HG03108 (cell line): ENCODE data around the gene CPNE9.
A peak's percentile ranks its signal among the peaks of the same experiment; 100 is the strongest.
"Not testable (repeated sequence)": the region's sequence is repeated elsewhere in the genome, so short reads cannot be mapped to it uniquely, and the experiment has no call there.

Experiments
- ATAC-seq: cut with Tn5 transposase; IDR thresholded peaks from one replicate; pipeline ENCODE4 v1.9.1; 2021; ENCODE audit warnings: moderate library complexity; ENCODE audit not compliant: unreplicated experiment

Gene CPNE9

GRCh38 chr3:9745521-9745920, 41.9 kb downstream of the CPNE9 start:
- no peak for ATAC-seq

DNA sequence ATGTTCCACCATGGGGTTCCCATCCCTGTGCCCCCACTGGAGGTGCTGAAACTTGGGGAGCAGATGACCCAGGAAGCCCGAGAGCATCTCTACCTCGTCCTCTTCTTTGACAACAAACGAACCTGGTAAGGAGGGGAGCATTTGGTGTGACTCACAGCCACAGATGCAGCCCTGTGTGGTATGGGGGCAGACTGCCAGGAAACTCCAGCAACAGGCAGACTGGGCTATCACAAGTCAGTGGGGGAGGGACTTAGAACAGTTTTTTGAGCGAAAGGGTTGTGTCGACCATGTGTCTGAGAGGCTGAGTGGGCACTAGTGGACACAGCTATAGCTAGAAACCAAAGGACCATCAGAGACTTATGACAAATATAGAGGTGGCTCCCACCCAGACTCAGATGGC, 42.7 kb downstream of the CPNE9 start:
- no peak for ATAC-seq

DNA sequence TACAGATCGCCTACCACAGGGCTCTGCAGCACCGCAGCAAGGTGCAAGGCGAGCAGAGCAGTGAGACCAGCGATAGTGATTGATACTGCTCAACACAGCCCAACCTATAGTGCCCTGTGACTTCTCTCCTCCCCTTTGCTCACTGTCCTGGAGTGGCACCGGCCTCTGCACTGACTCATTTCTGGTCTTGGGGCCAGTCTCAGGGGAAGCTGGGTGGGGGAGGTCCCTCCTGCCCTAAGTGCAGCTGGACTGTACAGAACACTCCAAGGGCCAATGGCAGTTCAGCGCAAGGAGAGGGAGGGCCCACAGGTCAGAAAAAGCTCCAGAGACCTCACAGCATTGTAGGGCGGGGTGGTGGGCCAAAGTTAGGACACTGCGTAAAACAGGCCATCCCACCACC, 43.6 kb downstream of the CPNE9 start:
- peak; percentile 21 for ATAC-seq

GRCh38 chr3:9748031-9748430, 44.4 kb downstream of the CPNE9 start:
- ATAC-seq = no peak

DNA sequence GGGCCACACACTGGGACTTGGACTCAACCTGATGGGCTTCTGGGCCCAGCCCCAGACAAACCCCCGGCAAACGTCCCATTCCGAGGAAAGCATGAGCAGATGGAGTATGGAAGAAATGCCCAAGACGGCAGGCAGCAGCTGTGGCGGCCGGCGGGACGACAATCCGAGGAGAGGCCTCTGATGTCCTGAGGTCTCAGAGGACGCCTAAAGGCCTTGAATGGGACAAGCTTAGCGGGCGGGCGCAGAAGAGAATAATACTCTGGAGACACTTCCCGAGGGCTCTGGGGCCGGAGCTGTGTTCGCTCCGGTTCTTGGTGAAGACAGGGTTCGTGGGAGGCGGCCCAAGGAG, 45.6 kb downstream of the CPNE9 start:
- no peak for ATAC-seq

GRCh38 chr3:9749645-9750555, 46.3 kb downstream of the CPNE9 start, which contains the start of gene OGG1:
Gene OGG1, plus strand, starts transcription at chr3:9749952. Its CDS starts 335 bp downstream, at chr3:9750287.
- ATAC-seq = peak; percentile 82

GRCh38 chr3:9750556-9751411, 47.2 kb downstream of the CPNE9 start:
- ATAC-seq = no peak

- no peak for ATAC-seq
Measured at GRCh38 chr3:9754678-9755077, 51.0 kb downstream of the CPNE9 start.

DNA sequence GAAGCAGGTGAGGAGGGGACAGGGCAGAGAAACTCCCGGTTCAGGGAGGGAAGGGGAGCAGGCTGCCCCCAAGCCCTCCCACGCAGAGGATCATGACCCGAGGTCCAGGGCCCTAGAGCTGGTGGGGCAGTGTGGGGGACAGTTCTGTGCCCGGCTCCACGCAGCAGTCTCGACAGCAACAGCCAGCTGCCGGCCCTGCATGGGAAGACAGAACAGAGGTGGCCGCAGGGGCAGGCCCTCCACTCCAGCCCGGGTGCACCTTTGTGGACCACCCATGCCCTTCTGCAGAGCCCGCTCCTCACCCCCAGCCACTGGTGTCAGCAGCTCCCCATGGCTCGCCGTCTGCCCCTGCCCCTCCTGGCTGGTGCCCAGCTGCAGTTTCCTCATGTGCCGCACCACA, 53.8 kb downstream of the CPNE9 start:
- ATAC-seq = no peak

- ATAC-seq = no peak
Measured at GRCh38 chr3:9760779-9761505, 57.3 kb downstream of the CPNE9 start.

GRCh38 chr3:9761919-9762318, 58.3 kb downstream of the CPNE9 start:
- ATAC-seq = no peak

DNA sequence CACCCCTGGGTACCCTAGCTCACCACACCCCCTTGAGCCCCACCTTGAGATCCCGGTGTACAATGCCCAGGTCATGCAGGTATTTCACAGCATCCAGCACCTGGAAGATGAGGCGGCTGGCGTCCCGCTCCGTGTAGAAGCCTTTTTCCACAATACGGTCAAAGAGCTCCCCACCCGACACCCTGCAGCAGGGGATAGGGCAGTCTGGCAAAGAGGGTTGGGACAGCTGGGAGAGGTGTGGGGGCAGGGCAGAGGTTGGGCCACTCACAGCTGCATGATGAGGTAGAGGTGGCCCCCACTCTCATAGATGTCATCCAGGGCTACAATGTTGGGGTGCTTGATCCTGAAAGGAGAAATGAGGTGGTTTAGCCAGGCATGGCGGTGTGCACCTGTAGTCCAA, 59.2 kb downstream of the CPNE9 start:
- no peak for ATAC-seq

DNA sequence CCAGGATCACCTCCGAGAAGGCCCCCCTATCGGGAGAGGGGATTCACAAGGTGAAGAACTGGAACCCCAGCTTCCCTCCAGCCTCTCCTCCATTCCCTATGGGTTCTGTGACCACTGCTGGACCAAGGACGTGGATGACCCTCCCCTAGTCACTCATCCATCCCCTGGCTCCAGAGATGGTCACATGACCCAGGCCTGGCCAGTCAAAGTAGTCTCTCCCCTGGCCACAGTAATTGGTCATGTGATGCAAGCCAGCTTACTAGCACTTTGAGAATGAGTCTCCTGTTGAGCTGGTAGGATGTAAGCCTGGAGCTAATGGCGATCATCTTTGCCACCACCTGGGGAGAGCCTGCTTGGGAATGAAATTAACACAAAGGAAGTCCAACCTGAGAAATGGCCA, 62.2 kb downstream of the CPNE9 start:
- no peak for ATAC-seq

- no peak for ATAC-seq
Measured at GRCh38 chr3:9767418-9767817, 63.8 kb downstream of the CPNE9 start.

- ATAC-seq = no peak
Measured at GRCh38 chr3:9768141-9768775, 64.6 kb downstream of the CPNE9 start.

DNA sequence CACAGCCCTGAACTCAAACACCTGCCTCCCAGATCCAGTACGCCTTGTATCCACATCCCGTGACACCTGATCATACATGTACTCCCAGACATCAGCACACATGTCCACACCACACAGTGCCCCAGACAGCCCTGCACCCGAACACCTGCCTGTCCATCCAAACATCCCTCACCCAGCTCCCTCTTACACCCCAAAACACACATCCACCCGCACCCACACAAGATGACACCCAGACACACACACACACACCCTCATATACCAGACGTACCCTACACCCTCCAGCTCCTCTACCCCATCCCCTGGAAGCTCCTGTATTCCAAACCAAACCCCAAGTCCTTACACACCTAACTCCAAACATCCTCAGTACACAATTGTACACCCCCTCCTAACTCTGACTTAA, 65.4 kb downstream of the CPNE9 start:
- no peak for ATAC-seq

DNA sequence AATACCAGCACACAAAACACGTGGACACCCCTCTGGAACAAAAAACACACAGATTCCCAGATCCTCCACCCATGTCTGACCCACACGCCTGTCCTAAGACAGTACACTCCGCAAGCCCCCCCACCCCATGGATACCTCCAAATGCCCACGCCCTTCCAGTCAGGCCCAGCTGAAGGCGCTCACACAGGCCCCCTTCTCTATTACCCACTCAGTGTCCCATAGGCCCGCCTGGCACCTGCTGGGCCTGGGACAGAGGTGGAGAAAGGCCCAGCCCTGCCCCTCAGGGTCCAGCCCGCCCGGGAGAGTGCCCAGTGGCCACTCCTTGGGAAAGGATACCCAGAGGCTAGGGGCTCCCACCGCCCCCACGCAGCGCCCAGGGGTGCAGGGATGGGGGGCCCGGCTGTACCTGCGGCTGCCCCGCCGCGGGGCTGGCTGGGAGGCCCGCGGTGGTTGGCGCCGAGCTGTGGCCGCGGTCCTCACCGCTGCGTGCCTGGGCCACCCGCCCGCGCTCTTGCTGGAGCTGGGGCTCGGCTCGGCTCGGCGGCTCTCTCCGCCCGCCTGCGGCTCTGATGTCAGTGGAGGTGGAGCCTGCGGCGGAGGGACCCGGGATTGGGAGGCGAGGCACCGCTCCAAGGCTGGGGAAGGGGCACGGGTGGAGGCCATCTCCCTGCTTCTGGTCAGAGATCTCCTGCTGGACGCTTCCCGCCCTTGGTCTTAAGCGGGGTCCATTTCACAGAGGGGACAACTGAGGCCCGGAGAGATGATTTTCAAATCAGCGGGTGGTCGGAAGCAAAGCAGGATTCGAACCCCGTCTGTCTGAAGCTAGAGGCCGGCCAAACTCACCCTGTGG, 66.0 kb downstream of the CPNE9 start, which contains the start of gene CAMK1:
Gene CAMK1 (minus strand): TSS at position 522 of the 850 bp plus-strand sequence. CDS start 2,198 bp downstream, outside the sequence.
- no peak for ATAC-seq

DNA sequence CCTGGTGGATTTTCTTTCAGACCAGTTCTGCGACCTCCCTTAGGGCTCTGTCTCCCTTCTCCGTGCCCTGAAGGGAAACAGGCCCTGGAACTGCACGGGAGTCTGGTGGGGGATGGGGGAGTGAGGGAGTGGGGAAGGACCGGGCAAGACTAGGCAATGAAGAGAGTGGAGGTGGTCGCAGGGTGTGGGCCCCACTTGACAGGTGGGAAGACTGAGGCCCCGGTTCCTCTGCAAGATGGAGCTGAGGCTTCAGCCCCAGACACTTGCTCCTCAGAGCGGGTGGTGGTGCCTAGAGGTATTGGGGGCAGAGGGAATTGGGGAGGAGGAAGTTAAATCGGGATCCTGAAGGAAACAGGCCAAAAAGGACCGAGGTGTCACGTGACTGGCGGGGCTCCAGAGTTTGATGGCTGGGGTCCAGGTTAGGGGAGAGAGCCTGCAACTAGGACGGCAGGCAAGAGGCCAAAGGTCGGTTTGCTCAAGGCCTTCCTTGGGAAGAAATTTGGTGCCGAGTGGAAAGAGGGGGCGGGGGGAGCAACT, 66.7 kb downstream of the CPNE9 start:
- no peak for ATAC-seq

DNA sequence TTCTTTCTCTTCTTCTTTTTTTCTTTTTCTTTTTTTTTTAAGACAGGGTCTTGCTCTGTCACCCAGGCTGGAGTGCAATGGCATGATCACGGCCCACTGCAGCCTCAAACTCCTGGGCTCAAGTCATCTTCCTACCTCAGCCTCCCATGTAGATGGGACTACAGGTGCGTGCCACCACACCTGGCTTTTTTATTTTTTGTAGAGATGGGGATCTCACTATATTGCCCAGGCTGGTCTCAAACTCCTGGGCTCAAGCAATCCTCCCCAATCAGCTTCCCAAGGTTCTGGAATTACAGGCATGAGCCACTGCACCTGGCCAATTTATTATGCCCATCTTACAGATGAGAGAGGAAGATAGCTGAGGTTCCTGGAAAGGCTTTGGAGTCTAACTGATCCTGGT, 67.4 kb downstream of the CPNE9 start:
- ATAC-seq = not testable (repeated sequence)
